ENCODE results near the gene SAE1.

DNA sequence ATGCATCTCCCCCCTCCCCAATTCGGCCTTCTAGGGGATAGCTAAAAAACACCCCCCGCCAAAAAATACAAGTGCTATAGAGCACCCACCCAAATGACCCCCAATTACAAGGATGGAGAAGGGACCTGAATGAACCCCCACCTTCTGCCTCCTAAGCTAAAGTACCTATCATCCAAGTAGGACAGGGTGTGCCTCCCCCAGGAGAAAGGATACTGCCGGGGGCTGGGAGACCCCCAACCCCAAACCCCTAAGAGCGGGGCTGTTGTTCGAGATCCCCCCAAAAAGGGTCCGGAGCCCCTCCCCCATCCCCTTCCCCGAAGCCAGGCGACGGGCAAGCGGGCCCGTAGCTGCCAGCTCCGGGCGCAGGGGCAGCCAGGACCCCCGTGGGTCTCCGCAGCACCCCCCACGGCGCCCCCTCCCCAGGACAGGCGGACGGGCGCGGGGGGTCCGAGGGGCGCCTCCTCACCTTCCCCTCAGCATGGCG is 18.9 kb upstream of the SAE1 start:
- TF ChIP-seq, protein P1, sequence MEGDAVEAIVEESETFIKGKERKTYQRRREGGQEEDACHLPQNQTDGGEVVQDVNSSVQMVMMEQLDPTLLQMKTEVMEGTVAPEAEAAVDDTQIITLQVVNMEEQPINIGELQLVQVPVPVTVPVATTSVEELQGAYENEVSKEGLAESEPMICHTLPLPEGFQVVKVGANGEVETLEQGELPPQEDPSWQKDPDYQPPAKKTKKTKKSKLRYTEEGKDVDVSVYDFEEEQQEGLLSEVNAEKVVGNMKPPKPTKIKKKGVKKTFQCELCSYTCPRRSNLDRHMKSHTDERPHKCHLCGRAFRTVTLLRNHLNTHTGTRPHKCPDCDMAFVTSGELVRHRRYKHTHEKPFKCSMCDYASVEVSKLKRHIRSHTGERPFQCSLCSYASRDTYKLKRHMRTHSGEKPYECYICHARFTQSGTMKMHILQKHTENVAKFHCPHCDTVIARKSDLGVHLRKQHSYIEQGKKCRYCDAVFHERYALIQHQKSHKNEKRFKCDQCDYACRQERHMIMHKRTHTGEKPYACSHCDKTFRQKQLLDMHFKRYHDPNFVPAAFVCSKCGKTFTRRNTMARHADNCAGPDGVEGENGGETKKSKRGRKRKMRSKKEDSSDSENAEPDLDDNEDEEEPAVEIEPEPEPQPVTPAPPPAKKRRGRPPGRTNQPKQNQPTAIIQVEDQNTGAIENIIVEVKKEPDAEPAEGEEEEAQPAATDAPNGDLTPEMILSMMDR (IDR thresholded peaks at IDR 0.05; ENCODE audit: borderline replicate concordance, extremely low read depth, low read length, poor library complexity, severe bottlenecking): no peak
- no peak for TF ChIP-seq EZH2 (IDR thresholded peaks at IDR 0.05; ENCODE audit: borderline replicate concordance, low read depth, low read length, severe bottlenecking)

All from DND-41 (cell line).